T-helper 9 cell (primary cell): ENCODE measurements around the gene TBX10.
"Not testable (repeated sequence)": the region's sequence is repeated elsewhere in the genome, so short reads cannot be mapped to it uniquely, and the experiment has no call there.

Experiments used
- DNase-seq: peaks from one replicate; pipeline ENCODE4 v3.0.0-alpha.2; 2020

TBX10 gene

GRCh38 chr11:67664213-67664585 lies 24.6 kb upstream of the TBX10 start:
- DNase-seq, result no peak

GRCh38 chr11:67663532-67664212 lies 24.1 kb upstream of the TBX10 start:
- no peak for DNase-seq

- DNase-seq, result no peak
Measured at GRCh38 chr11:67662835-67663531, 23.4 kb upstream of the TBX10 start.

GRCh38 chr11:67662142-67662834 lies 22.7 kb upstream of the TBX10 start:
- no peak for DNase-seq

GRCh38 chr11:67660752-67661151 lies 21.2 kb upstream of the TBX10 start:
- not testable (repeated sequence) for DNase-seq

- not testable (repeated sequence) for DNase-seq
Measured at GRCh38 chr11:67659651-67660165, 20.1 kb upstream of the TBX10 start.

GRCh38 chr11:67657300-67657699 lies 17.7 kb upstream of the TBX10 start:
- no peak for DNase-seq

- DNase-seq, result no peak
Measured at GRCh38 chr11:67656278-67656922, 16.8 kb upstream of the TBX10 start.

- no peak for DNase-seq
Measured at GRCh38 chr11:67654225-67654624, 14.7 kb upstream of the TBX10 start.

- DNase-seq, result no peak
Measured at GRCh38 chr11:67652965-67653845, 13.6 kb upstream of the TBX10 start.

- no peak for DNase-seq
Measured at GRCh38 chr11:67651976-67652781, 12.6 kb upstream of the TBX10 start.

GRCh38 chr11:67649634-67650510 lies 10.3 kb upstream of the TBX10 start:
- no peak for DNase-seq

- DNase-seq, result no peak
Measured at GRCh38 chr11:67648796-67649613, 9.4 kb upstream of the TBX10 start.

- DNase-seq, result no peak
Measured at GRCh38 chr11:67648140-67648795, 8.7 kb upstream of the TBX10 start.

GRCh38 chr11:67647471-67647870 lies 7.9 kb upstream of the TBX10 start:
- DNase-seq, result no peak

- DNase-seq, result no peak
Measured at GRCh38 chr11:67646535-67647336, 7.2 kb upstream of the TBX10 start.

- no peak for DNase-seq
Measured at GRCh38 chr11:67645521-67646461, 6.2 kb upstream of the TBX10 start.
